ENCODE measurements around the gene MTHFS.

DNA sequence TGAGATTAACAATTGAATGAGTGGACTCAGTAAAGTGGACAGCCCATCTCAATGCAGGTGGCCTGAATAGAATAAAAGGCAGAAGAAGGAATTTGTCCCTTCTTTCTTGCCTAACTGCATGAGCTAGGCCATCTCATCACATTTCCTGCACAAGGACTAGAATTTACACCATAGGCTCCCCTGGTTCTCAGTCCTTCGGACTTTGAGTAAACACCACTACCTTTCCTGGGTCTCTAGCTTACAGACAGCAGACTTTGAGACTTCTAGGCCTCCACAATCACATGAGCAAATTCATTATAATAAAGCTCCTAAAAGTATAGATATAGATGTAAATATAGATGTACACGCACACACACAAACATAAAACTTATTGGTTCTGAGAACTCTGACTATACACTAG is 28.3 kb downstream of the MTHFS start:
- TF ChIP-seq CTCF (IDR thresholded peaks at IDR 0.05; ENCODE audit: poor library complexity, severe bottlenecking) (no peak), POLR2AphosphoS5 (IDR thresholded peaks at IDR 0.05) (no peak), EZH2 (IDR thresholded peaks at IDR 0.05; ENCODE audit: borderline replicate concordance, insufficient read depth, low read length, poor library complexity, severe bottlenecking) (no peak), REST (IDR thresholded peaks at IDR 0.05; ENCODE audit: borderline replicate concordance) (no peak), RAD21 (conservative IDR thresholded peaks at IDR 0.05) (no peak), EP300 (conservative IDR thresholded peaks at IDR 0.05; ENCODE audit: poor library complexity, severe bottlenecking) (no peak), TAF1 (IDR thresholded peaks at IDR 0.05; ENCODE audit: low read depth) (no peak), SMC3 (conservative IDR thresholded peaks at IDR 0.05; ENCODE audit: poor library complexity) (no peak)
